ENCODE results near the gene MDM1.

MDM1 gene, protein sequence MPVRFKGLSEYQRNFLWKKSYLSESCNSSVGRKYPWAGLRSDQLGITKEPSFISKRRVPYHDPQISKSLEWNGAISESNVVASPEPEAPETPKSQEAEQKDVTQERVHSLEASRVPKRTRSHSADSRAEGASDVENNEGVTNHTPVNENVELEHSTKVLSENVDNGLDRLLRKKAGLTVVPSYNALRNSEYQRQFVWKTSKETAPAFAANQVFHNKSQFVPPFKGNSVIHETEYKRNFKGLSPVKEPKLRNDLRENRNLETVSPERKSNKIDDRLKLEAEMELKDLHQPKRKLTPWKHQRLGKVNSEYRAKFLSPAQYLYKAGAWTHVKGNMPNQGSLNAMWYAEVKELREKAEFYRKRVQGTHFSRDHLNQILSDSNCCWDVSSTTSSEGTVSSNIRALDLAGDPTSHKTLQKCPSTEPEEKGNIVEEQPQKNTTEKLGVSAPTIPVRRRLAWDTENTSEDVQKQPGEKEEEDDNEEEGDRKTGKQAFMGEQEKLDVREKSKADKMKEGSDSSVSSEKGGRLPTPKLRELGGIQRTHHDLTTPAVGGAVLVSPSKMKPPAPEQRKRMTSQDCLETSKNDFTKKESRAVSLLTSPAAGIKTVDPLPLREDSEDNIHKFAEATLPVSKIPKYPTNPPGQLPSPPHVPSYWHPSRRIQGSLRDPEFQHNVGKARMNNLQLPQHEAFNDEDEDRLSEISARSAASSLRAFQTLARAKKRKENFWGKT

DNA sequence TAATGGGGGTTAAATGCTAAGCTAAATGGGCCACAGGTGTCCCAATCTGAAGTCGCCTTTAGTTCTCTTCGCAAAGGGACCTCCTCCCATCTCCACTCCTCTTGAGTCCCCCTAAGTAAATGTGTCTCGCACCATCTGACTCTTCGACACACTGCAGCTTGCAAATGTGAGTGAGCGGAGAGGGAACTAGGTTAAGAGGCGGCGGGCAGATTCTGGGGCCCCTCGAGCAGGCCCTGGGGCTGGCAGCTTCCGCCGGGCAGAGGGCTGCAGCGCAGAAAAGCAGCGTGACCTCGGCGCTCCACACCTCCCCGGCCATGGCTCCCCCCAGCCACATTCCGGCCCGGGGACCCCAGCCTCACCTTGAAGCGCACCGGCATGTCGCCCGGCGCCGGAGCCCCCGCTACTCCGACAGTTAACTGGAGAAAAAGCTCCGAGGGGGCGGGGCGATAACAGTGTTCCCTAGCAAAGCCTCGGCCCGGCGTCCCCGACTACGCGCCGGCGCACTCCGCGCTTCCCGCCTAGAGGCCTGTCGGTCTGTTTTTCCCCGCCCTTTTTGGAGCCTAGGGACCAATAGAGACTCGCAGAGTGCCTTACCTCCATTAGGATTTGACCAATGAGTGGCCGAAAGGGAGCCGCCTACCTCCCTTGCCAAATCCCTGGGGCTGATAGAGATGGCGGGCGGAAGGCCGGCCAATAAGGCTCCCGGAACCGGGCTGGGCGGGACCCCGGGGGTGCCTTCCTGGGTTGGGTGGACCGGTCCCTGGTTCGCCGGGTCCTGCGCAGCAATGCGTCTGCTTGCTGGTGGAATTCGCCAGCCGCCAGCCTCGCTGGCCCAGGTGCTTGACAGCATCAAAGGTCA, at the start of gene MDM1:
Gene MDM1, minus strand, starts transcription at position 494 of the 859 bp plus-strand sequence. Its CDS starts 117 bp downstream, at position 377.
- TF ChIP-seq POLR2A (IDR thresholded peaks at IDR 0.05; ENCODE audit: extremely low read depth, insufficient read length): no peak
- TF ChIP-seq MYC (IDR thresholded peaks at IDR 0.05; ENCODE audit: low read depth, low read length): no peak
- TF ChIP-seq, protein P1, sequence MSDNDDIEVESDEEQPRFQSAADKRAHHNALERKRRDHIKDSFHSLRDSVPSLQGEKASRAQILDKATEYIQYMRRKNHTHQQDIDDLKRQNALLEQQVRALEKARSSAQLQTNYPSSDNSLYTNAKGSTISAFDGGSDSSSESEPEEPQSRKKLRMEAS (IDR thresholded peaks at IDR 0.05; ENCODE audit: low read depth, low read length): peak; percentile 12
- TF ChIP-seq CTCF (IDR thresholded peaks at IDR 0.05; ENCODE audit: low read depth, low read length): no peak

DNA sequence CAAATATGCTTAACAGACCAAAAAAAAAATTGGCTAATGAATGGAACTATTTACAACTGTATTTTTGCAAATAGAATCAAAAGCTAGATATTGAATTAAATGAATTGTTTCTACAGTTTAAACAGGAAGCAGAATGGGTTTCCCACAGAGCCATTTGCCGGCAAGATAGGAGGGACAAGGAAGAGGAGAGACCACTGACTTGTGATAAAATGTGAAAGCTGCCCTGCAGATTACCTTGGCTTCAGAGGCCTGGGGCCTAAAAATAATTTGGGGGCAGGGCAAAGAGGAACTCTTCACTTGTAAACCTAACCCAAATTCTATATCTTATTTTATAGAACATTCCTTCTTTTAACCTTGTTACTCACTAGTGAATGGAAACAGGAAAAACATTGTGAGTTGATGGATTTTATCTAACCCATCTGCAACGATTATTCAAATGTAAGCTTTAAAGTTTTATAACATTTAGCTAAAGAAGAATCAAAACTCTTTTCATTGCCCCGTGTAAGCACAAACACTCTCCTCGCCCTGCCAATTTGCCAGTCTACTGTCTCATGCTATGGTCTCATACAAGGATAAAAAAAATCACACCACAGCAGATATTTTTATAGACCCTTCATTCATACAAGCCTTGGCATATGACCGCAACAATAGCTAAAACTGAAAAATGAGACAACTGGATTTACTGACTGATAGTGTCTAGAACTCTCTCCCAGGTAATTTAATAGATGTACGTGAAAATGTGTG, 49.5 kb upstream of the MDM1 start:
- TF ChIP-seq, protein P1 (IDR thresholded peaks at IDR 0.05; ENCODE audit: low read depth, low read length): no peak
- TF ChIP-seq POLR2A (IDR thresholded peaks at IDR 0.05; ENCODE audit: extremely low read depth, insufficient read length) (no peak), CTCF (IDR thresholded peaks at IDR 0.05; ENCODE audit: low read depth, low read length) (no peak), MYC (IDR thresholded peaks at IDR 0.05; ENCODE audit: low read depth, low read length) (no peak)
- peak; percentile 75 for DNase-seq (ENCODE audit: low read depth)
- H3K4me3 ChIP-seq (ENCODE audit: low read depth, low read length): no peak overlapping the region

More for the DNA sequence above, at the start of gene MDM1:
- peak; percentile 99 for DNase-seq (ENCODE audit: low read depth)
- peak within 1 kb of the TSS; percentile 94 for H3K4me3 ChIP-seq (ENCODE audit: low read depth, low read length)

GRCh38 chr12:68378872-68379606, 46.9 kb upstream of the MDM1 start:
- peak; percentile 86 for DNase-seq (ENCODE audit: low read depth)
- H3K4me3 ChIP-seq (ENCODE audit: low read depth, low read length): no peak overlapping the region
- TF ChIP-seq MYC (IDR thresholded peaks at IDR 0.05; ENCODE audit: low read depth, low read length) (no peak), POLR2A (IDR thresholded peaks at IDR 0.05; ENCODE audit: extremely low read depth, insufficient read length) (no peak), CTCF (IDR thresholded peaks at IDR 0.05; ENCODE audit: low read depth, low read length) (no peak)
- TF ChIP-seq, protein P1 (IDR thresholded peaks at IDR 0.05; ENCODE audit: low read depth, low read length): no peak

DNA sequence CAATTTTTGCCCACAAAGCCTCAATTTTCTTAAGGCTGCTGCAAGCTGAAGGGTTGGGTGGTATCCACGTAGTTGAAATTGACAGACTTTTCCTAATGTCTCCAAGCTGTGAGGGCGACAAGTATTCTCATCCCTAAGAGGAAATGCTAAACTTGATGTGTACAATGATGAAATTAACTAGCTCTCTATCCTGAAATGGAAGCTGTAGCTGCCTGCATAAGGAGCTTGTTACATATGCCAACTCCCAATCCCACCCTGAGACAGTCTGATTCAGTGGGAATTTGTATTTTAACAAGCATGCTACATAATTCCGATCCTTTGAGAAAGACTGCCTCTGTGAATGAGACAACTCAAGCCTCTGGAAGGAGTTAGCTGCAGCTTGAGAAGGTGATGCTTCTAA, 45.7 kb upstream of the MDM1 start:
- TF ChIP-seq CTCF (IDR thresholded peaks at IDR 0.05; ENCODE audit: low read depth, low read length) (no peak), MYC (IDR thresholded peaks at IDR 0.05; ENCODE audit: low read depth, low read length) (no peak), POLR2A (IDR thresholded peaks at IDR 0.05; ENCODE audit: extremely low read depth, insufficient read length) (no peak)
- TF ChIP-seq, protein P1 (IDR thresholded peaks at IDR 0.05; ENCODE audit: low read depth, low read length): no peak
- DNase-seq (ENCODE audit: low read depth): no peak
- H3K4me3 ChIP-seq (ENCODE audit: low read depth, low read length): no peak overlapping the region
